ENCODE results near the gene ATE1. TPM values are rescaled to one million over a fixed set of nuclear protein-coding genes. Genes with fewer than 3 reads are reported as not detected.

ATE1 gene
- total RNA-seq, 2 experiments from 2014 or later, result 18.5 to 20.9 TPM

DNA sequence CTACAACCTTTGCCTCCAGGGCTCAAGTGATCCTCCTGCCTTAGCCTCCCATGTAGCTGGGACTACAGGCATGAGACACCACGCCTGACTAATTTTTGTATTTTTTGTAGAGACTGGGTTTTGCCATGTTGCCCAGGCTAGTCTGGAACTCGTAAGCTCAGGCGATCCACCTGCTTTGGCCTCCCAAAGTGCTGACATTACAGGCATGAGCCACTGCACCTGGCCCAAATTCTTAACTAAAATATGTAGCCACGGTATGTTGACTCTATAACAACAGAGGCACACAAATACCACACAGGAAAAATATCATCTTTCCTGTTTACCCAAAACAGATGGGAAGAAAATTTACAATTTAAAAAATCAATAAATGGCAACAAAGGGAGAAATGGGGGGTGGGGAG lies 115.8 kb downstream of the ATE1 start:
- TF ChIP-seq, protein P1, sequence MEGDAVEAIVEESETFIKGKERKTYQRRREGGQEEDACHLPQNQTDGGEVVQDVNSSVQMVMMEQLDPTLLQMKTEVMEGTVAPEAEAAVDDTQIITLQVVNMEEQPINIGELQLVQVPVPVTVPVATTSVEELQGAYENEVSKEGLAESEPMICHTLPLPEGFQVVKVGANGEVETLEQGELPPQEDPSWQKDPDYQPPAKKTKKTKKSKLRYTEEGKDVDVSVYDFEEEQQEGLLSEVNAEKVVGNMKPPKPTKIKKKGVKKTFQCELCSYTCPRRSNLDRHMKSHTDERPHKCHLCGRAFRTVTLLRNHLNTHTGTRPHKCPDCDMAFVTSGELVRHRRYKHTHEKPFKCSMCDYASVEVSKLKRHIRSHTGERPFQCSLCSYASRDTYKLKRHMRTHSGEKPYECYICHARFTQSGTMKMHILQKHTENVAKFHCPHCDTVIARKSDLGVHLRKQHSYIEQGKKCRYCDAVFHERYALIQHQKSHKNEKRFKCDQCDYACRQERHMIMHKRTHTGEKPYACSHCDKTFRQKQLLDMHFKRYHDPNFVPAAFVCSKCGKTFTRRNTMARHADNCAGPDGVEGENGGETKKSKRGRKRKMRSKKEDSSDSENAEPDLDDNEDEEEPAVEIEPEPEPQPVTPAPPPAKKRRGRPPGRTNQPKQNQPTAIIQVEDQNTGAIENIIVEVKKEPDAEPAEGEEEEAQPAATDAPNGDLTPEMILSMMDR (IDR thresholded peaks at IDR 0.05), result no peak
- Histone ChIP-seq H3K36me3 (ENCODE audit: insufficient read depth, low read length) (peaks cover 5% of the 10 kb centered on the region), H3K27ac (ENCODE audit: low read depth in 1 of 2, low read length in 2 of 2) (no peak overlapping the region), H3K9me3 (ENCODE audit: control insufficient read depth in 1 of 2, insufficient read depth in 1 of 2, low read length in 2 of 2) (no peaks in the 10 kb centered on the region), H3K27me3 (ENCODE audit: control insufficient read depth in 1 of 2, insufficient read depth in 2 of 2, low read length in 2 of 2) (no peaks in the 10 kb centered on the region), H3K4me1 (ENCODE audit: insufficient read depth, low read length) (no peaks in the 10 kb centered on the region), H3K4me3 (ENCODE audit: low read length) (no peak overlapping the region)
- ATAC-seq (ENCODE audit: poor library complexity), result no peak
- Mint-ChIP-seq H3K4me1 (ENCODE audit: low read depth) (no peaks in the 10 kb centered on the region), H3K36me3 (ENCODE audit: low read depth) (peaks cover 18% of the 10 kb centered on the region), H3K4me3 (no peak overlapping the region), H3K9me3 (no peaks in the 10 kb centered on the region), H3K27me3 (no peaks in the 10 kb centered on the region), H3K27ac (no peak overlapping the region)
- ChIA-PET CTCF (no interaction called here), POLR2A (no interaction called here)
- intact Hi-C loops (cut with DNase I, micrococcal nuclease), result no loop called here
- no peak for DNase-seq

DNA sequence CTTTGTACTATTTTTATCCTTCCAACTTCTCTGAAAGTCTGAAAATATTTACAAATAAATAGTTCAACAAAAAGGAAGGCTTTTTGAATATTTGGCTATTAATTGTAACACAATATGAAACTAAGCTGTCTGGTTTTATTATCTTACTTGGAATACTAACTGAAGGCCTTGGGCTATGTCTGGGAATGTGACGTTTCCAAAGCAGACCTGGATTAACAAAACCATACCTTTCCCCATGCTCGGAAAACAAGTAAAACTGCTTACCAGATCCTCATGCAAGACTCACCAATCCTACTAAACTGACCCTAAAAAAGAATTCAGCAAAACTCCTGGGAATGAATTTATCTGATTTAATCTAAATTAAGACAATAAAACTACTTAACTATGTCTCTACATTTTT lies 116.4 kb downstream of the ATE1 start:
- DNase-seq (no peak), ATAC-seq (ENCODE audit: poor library complexity) (no peak)
- Histone ChIP-seq H3K27ac (ENCODE audit: low read depth in 1 of 2, low read length in 2 of 2) (no peak overlapping the region), H3K4me1 (ENCODE audit: insufficient read depth, low read length) (no peaks in the 10 kb centered on the region), H3K9me3 (ENCODE audit: control insufficient read depth in 1 of 2, insufficient read depth in 1 of 2, low read length in 2 of 2) (no peaks in the 10 kb centered on the region), H3K36me3 (ENCODE audit: insufficient read depth, low read length) (peaks cover 5% of the 10 kb centered on the region), H3K4me3 (ENCODE audit: low read length) (no peak overlapping the region), H3K27me3 (ENCODE audit: control insufficient read depth in 1 of 2, insufficient read depth in 2 of 2, low read length in 2 of 2) (no peaks in the 10 kb centered on the region)
- CTCF ChIA-PET, result no interaction called here
- H3K9me3 Mint-ChIP-seq, result no peaks in the 10 kb centered on the region
- POLR2A ChIA-PET, result no interaction called here
- peaks cover 23% of the 10 kb centered on the region for H3K36me3 Mint-ChIP-seq (ENCODE audit: low read depth)
- H3K27me3 Mint-ChIP-seq, result no peaks in the 10 kb centered on the region
- H3K27ac Mint-ChIP-seq, result no peak overlapping the region
- TF ChIP-seq, protein P1 (IDR thresholded peaks at IDR 0.05), result no peak
- H3K4me3 Mint-ChIP-seq, result no peak overlapping the region
- no peaks in the 10 kb centered on the region for H3K4me1 Mint-ChIP-seq (ENCODE audit: low read depth)
- intact Hi-C loops (cut with DNase I, micrococcal nuclease), result no loop called here

DNA sequence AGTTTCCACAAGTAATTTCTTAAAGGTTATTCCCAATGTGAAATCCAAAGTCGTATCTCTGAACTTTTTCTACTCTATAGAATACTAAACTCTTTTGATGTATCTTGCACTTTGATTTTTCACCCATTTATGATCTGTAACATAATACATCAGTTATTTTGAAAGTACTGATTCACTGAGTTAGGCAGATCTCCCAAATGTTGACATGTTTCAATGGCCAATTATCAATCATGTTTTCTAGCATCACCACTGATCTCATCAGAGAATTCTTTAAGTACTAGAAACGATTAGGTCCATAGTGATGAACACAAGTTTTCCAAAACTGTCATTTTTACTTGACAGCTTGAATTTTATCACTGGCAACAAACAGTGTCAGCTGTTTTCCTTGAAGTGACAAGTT lies 119.0 kb downstream of the ATE1 start:
- Histone ChIP-seq H3K27ac (ENCODE audit: low read depth in 1 of 2, low read length in 2 of 2) (no peak overlapping the region), H3K27me3 (ENCODE audit: control insufficient read depth in 1 of 2, insufficient read depth in 2 of 2, low read length in 2 of 2) (no peaks in the 10 kb centered on the region), H3K9me3 (ENCODE audit: control insufficient read depth in 1 of 2, insufficient read depth in 1 of 2, low read length in 2 of 2) (no peaks in the 10 kb centered on the region), H3K4me3 (ENCODE audit: low read length) (no peak overlapping the region), H3K4me1 (ENCODE audit: insufficient read depth, low read length) (no peaks in the 10 kb centered on the region), H3K36me3 (ENCODE audit: insufficient read depth, low read length) (peaks cover 3% of the 10 kb centered on the region)
- no peaks in the 10 kb centered on the region for H3K4me1 Mint-ChIP-seq (ENCODE audit: low read depth)
- POLR2A ChIA-PET, result no interaction called here
- DNase-seq (no peak), ATAC-seq (ENCODE audit: poor library complexity) (no peak)
- intact Hi-C loops (cut with DNase I, micrococcal nuclease), result no loop called here
- no peaks in the 10 kb centered on the region for H3K9me3 Mint-ChIP-seq
- no peaks in the 10 kb centered on the region for H3K27me3 Mint-ChIP-seq
- H3K36me3 Mint-ChIP-seq (ENCODE audit: low read depth), result peaks cover 24% of the 10 kb centered on the region
- no peak overlapping the region for H3K4me3 Mint-ChIP-seq
- TF ChIP-seq, protein P1 (IDR thresholded peaks at IDR 0.05), result no peak
- CTCF ChIA-PET, result no interaction called here
- H3K27ac Mint-ChIP-seq, result no peak overlapping the region
